ENCODE measurements around the gene RUNX2.
"Not testable (repeated sequence)": the region's sequence is repeated elsewhere in the genome, so short reads cannot be mapped to it uniquely, and the experiment has no call there.

The RUNX2 gene

GRCh38 chr6:45531999-45532595, 204.0 kb downstream of the RUNX2 start:
- DNase-seq: no peak

- DNase-seq: no peak
These were observed 204.6 kb downstream of the RUNX2 start for GRCh38 chr6:45532721-45533210.

- DNase-seq: no peak
These were observed 205.3 kb downstream of the RUNX2 start for GRCh38 chr6:45533386-45533785.

DNA sequence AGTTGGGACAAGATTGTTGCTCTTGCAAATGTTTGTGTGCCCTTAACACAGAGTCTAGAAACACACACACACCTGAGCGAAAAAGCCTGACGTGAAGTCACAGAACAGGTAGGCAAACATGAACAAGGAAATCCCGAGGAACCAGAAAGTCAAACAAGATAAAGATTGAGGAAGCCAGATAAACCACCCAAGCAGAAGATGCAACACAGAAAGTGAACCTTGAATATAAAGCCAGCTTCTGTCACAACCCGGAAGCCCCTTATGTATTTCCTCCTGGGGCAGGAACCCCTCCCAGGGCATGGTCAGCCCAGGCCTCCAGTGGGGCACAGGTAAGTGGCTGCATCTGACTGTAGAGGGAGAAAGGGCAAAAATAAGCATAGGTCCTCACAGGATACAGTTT, 207.8 kb downstream of the RUNX2 start:
- no peak for DNase-seq

DNA sequence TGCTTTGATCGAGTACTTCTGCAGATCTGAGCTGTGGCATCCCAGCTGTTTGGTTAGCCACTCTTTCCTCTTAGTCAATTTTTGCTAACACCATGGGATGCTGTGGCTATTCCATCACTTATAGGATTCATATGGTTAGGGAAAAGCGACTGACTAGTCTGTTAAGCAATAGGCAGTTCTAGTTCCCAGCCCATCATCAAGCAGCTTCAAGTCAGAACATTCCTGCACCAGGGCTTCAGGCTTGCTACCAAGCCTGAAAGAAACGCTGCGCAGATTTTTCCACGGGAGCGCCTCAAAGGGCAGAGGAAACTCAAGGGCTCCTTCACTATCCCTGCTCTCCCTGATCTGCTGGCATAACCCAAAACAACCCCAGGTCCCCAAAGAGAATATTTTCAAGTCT, 209.4 kb downstream of the RUNX2 start:
- no peak for DNase-seq

DNA sequence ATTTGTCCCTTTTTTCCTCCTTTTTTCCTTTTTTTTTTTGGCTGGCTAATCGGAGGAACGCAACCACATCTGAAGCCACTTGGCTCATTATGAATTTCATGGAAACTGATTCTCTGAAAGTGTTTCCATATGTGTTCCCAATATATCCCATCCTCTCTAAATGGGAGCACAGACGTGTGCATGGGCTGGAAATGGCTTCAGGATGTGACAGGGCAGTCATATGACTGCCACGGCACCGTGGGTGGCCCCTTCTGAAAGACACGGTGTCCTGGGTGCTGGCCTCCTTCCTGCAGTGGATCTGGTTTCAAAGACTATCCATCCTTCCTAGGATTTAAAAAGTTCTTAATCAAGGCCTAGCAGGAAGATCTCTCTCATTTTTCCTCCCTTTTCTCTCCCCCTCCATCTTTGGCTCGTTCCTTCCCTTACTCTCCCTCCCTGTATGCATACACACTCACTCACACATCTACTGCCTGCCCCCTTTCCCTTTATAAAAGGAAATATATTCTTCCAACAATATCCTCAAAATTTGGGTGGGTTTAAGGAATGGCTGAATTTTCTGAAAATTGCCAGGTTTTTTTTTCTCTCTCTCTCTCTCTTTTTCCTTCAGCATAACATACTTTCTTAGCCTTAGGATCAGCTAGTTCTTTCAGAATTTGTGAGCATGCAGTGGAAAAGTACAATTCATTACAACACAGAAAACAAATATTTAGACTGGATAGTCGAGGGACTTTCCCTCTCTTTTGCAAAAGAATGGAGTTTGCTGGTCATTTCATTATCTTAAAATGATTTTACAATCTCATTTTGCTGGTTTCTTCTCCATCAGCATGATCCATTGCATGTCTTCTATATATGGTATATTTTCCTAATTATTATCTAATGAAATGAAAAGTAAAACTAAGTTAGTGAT, 210.8 kb downstream of the RUNX2 start:
- peak; percentile 83 for DNase-seq

GRCh38 chr6:45540375-45540920, 212.3 kb downstream of the RUNX2 start:
- DNase-seq: no peak

DNA sequence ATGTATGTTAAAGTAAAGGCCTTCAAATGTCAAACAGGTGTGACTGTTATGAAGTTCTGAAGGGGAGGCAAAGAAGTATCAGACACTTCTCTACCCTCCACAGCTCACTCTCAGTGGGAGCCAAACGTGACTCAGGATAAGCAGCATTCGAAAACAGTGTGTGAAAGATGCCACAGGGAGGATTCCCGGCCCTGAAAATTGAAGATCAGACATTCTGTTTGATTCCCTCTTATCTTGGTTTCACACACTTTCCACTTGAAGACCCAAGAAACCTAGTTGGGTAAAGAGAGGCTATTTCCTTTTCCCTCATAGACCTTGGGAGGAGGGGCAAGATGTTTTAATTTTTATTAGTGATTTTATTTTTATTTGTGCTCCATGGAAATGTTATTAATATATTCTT, 213.8 kb downstream of the RUNX2 start:
- no peak for DNase-seq

DNA sequence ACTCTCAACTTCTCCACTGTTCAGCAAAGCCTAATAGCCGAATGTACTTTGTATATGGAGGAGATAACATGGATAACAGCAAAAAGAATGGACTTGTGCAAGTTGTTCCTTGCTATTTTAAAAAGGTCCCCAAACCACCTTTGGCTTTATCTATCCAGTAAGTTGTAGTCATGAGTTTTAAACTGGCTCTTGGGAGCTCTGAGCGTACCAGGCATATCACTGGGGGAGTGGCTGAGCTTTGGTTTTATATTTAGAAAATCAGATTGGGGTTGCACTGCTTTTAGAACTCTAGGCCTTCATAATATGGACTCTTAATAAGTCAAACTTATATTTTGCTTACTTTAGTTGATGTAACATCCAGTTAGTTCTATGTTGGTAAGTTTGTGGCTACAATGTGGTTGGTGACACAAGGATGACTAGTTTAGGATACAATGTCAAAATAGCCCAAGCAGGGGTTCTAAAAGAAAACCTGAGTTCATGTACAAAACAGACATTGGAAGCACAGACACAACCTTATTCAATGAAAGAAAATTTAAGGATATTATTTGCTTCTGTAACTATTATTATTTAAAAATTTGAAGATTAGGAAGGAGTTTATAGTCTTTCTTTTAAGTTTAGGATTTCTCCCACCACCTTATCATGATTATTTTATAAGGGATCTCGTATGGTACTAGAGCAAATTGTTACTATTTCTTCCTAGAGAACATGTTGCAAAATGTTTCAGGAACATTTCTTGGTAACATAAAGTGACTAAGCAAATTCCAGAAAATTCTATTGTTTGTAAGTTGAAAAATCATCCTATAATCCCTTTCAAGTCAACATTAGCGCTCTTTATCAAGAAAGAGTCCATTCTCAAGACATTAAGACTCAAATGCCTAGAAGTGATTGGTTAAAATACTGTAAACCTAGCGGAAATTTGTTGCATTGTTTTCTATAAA, 215.4 kb downstream of the RUNX2 start:
- no peak for DNase-seq

GRCh38 chr6:45545416-45545815, 217.3 kb downstream of the RUNX2 start:
- DNase-seq: no peak

DNA sequence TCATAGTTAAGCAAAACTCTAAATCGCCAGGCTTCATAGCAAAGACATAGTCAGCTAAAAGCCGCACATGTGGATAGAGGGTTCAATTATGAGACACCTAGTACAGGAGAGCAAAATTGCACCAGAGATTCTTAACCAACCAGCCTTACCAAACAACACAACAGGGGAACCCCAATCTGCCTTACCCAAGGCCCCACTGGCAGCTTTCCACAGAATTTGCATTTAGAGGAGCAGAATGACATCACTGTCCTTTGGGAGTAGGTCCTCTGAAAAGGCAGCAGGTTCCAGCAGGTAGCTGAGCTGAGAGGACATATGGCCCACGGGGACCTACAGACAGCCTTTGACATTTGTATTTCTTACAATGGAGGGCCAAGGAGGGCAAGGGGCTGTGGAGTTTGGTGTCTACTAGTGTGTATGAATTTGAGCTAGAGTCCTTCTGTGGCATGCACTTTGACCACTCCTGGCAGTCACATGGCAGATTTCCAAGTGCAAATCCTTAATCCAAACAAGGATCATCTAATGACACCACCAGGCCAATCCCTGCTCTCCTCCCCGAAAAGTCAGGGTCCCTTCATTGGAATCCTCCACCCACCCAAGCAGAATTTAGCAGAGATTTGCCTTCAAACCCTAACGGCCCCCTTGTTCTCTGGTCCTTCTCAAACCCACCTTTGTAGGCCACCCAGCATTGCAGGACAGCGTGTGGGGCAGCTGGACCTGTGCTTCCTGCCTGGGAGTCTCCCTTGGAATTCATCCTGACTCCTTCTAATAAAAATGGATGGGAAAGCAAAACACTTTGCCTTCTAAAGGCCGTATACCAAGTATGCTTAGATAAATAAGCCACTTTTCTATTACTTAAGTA, 220.8 kb downstream of the RUNX2 start:
- DNase-seq: no peak

GRCh38 chr6:45552536-45552935, 224.4 kb downstream of the RUNX2 start:
- DNase-seq: no peak

GRCh38 chr6:45553730-45554344, 225.7 kb downstream of the RUNX2 start:
- no peak for DNase-seq

DNA sequence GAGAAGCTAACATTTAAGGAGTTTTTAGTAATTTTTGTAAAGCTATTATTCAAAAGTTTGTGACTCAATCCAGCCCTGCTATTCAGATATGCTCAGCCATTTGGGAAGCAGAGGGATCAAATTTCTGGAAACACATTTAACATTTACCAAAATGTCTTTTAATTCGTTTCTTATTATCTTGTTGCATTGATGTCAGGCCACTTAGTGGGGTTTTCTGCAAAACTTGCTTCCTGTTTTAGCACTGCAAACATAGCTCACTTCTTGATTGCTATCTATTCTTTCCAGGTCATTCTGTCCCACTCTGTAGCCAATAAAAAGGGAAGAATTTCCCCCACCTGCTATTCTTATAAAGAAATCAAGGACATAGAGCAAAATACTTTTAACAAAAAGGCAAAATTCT, 226.5 kb downstream of the RUNX2 start:
- DNase-seq: no peak

GRCh38 chr6:45555981-45556771, 228.0 kb downstream of the RUNX2 start:
- no peak for DNase-seq

GRCh38 chr6:45556828-45557227, 228.7 kb downstream of the RUNX2 start:
- no peak for DNase-seq

DNA sequence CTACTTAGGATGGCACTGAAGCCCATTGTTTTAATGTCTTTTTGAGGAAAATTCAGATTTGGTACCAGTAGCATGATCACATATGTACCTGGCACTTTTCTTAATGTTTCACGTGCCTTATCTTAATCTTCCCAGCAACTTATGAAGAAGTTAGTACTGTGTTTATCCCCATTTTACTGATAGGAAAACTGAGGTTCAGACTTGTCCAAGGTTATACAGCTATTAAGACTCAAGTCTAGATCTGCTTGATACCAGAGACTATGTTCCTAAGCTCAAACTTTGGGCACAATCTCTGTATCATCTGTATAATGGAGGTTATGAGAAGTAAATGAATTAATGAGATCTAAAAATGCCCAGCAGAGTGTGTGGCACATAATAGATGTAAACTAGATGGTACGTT, 229.3 kb downstream of the RUNX2 start:
- no peak for DNase-seq

- DNase-seq: no peak
These were observed 230.7 kb downstream of the RUNX2 start for GRCh38 chr6:45558858-45559257.

- not testable (repeated sequence) for DNase-seq
These were observed 232.2 kb downstream of the RUNX2 start for GRCh38 chr6:45560321-45560820.

DNA sequence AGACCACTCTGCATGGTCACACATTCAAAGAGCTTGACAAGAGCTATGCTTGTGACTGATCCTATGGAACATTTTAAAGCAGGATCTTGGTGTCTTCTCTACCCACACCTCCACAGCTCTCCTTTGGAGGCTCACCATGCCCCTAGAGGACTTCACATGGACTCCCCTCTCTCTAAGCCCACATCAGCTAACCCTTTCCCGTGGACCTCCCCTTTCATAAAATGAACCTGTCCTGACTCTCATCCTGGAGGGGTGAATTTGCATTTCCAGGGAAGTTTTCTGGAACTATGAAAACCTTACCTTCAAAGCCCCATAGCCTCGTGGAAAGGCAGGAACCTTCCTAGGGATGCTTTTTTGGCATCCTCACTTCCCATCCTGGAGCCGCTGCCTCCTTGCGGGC, 234.0 kb downstream of the RUNX2 start:
- no peak for DNase-seq
